ENCODE data around the gene LRP2. TPM values are rescaled to one million over a fixed set of nuclear protein-coding genes. Genes with fewer than 3 reads are reported as not detected.

Gene LRP2
- total and polyA plus RNA-seq, 2 experiments from 2014 or later, result 0.68 to 2.7 TPM

GRCh38 chr2:169119123-169119760 is 243.1 kb downstream of the LRP2 start:
- H3K27ac ChIP-seq (ENCODE audit: low read depth), result no peak overlapping the region
- no peak overlapping the region; the same call in 1 of the 2 replicates for H2AFZ ChIP-seq
- H3K79me2 ChIP-seq (replicated peaks; ENCODE audit: insufficient read depth), result no peaks in the 10 kb centered on the region
- H3K4me1 Mint-ChIP-seq, result peaks cover 6% of the 10 kb centered on the region; the same call in 2 of the 3 replicates
- H3K27ac Mint-ChIP-seq, result no peak overlapping the region
- no peak for DNase-seq (ENCODE audit: low spot score)
- H3K4me1 ChIP-seq (ENCODE audit: insufficient read depth), result no peaks in the 10 kb centered on the region
- no peaks in the 10 kb centered on the region for H4K20me1 ChIP-seq (replicated peaks; ENCODE audit: insufficient read depth)
- no peak for ATAC-seq
- H3K27me3 ChIP-seq (ENCODE audit: insufficient read depth), result no peaks in the 10 kb centered on the region
- no peaks in the 10 kb centered on the region for H3K36me3 ChIP-seq (ENCODE audit: insufficient read depth)
- H3F3A ChIP-seq (replicated peaks; ENCODE audit: low read depth), result no peaks in the 10 kb centered on the region
- peaks cover 20% of the 10 kb centered on the region; the same call in 1 of the 2 replicates for H3K9me2 ChIP-seq (ENCODE audit: insufficient read depth)
- H3K9me3 Mint-ChIP-seq, result peaks cover 7% of the 10 kb centered on the region; the same call in 1 of the 3 replicates
- H3K4me2 ChIP-seq, result no peak overlapping the region
- no peak overlapping the region for H3K4me3 Mint-ChIP-seq
- no peaks in the 10 kb centered on the region for H3K36me3 Mint-ChIP-seq (ENCODE audit: low read depth)
- no peak overlapping the region for H3K4me3 ChIP-seq
- peaks cover 3% of the 10 kb centered on the region for H3K27me3 Mint-ChIP-seq (ENCODE audit: insufficient read depth, low read depth, poor library complexity)
- TF ChIP-seq CTCF (conservative IDR thresholded peaks at IDR 0.05; ENCODE audit: low read depth in 2 of 2) (no peak), EZH2 (IDR thresholded peaks at IDR 0.05; ENCODE audit: low read depth, unreplicated experiment) (no peak)

- ATAC-seq (no peak), DNase-seq (ENCODE audit: low spot score) (no peak)
- Mint-ChIP-seq H3K9me3 (peaks cover 7% of the 10 kb centered on the region; the same call in 1 of the 3 replicates), H3K36me3 (ENCODE audit: low read depth) (no peaks in the 10 kb centered on the region), H3K27me3 (ENCODE audit: insufficient read depth, low read depth, poor library complexity) (peaks cover 3% of the 10 kb centered on the region), H3K4me3 (no peak overlapping the region), H3K27ac (no peak overlapping the region), H3K4me1 (peaks cover 6% of the 10 kb centered on the region; the same call in 2 of the 3 replicates)
- H3K9me2 ChIP-seq (ENCODE audit: insufficient read depth), result peaks cover 20% of the 10 kb centered on the region; the same call in 1 of the 2 replicates
- H4K20me1 ChIP-seq (replicated peaks; ENCODE audit: insufficient read depth), result no peaks in the 10 kb centered on the region
- H2AFZ ChIP-seq, result no peak overlapping the region
- H3K27me3 ChIP-seq (ENCODE audit: insufficient read depth), result no peaks in the 10 kb centered on the region
- H3K4me3 ChIP-seq, result no peak overlapping the region
- H3K36me3 ChIP-seq (ENCODE audit: insufficient read depth), result no peaks in the 10 kb centered on the region
- no peak overlapping the region for H3K4me2 ChIP-seq
- H3K27ac ChIP-seq (ENCODE audit: low read depth), result no peak overlapping the region
- no peaks in the 10 kb centered on the region for H3F3A ChIP-seq (replicated peaks; ENCODE audit: low read depth)
- TF ChIP-seq ZNF462 (CRISPR knock-in tag; IDR thresholded peaks at IDR 0.05), result no peak
- TF ChIP-seq CTCF (conservative IDR thresholded peaks at IDR 0.05; ENCODE audit: low read depth in 2 of 2), result no peak
- TF ChIP-seq EZH2 (IDR thresholded peaks at IDR 0.05; ENCODE audit: low read depth, unreplicated experiment), result no peak
- no peak for TF ChIP-seq ZNF114 (CRISPR knock-in tag; IDR thresholded peaks at IDR 0.05)
- no peak for TF ChIP-seq CREB1 (CRISPR knock-in tag; IDR thresholded peaks at IDR 0.05; ENCODE audit: low read depth)
- TF ChIP-seq STAT1 (IDR thresholded peaks at IDR 0.05; ENCODE audit: unreplicated experiment), result no peak
- H3K79me2 ChIP-seq (replicated peaks; ENCODE audit: insufficient read depth), result no peaks in the 10 kb centered on the region
- no peaks in the 10 kb centered on the region for H3K4me1 ChIP-seq (ENCODE audit: insufficient read depth)
Measured at GRCh38 chr2:169118060-169118459, 244.3 kb downstream of the LRP2 start.

Measured in GM23338 (cell line).